Stromal cell of bone marrow (primary cell): ENCODE data around the gene SLC6A13.
"Not testable (repeated sequence)": the region's sequence is repeated elsewhere in the genome, so short reads cannot be mapped to it uniquely, and the experiment has no call there.

ENCODE experiments used
- DNase-seq: peaks from one replicate; pipeline ENCODE4 v3.0.0-alpha.2; 2012; ENCODE audit warnings: low read depth

Gene SLC6A13

DNA sequence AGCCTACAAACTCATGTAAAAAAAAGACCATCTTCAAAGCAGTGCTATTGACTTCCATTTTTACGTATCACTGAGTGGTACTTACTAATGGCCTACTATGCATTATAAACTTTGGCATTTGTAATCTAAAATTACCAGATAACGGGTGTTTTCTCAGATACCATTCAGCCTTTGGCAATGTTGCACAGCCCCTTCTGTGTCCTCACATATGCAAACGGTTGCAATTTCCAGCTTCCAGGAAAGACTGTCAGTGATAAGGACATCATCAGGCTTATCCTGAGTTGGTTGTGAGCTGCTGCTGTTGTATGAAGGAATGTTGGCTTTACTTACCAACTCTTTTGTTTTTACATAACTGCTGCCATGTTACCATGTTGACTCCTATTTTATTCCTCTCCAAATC is 1.6 kb upstream of the SLC6A13 start:
- DNase-seq, result no peak

DNA sequence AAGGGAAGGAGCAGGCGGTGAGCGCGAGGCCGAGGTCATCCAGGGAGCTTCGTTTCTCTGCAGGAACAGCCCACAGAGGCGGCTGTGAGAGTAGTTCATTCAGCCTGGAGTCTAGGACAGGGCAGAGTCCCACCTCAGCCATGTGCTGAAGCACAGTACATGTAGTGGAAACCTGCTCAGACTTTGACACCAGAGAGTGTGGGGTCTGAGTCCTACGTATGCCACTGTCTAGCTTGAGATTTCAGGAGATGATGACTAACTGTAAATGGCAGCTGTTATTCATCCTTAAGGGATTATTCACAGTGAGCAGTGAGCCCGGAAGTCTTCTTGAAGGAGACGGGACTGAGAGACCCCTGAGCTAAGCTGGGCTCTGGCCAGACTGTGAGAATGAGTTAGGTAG is 938 bp upstream of the SLC6A13 start:
- no peak for DNase-seq

DNA sequence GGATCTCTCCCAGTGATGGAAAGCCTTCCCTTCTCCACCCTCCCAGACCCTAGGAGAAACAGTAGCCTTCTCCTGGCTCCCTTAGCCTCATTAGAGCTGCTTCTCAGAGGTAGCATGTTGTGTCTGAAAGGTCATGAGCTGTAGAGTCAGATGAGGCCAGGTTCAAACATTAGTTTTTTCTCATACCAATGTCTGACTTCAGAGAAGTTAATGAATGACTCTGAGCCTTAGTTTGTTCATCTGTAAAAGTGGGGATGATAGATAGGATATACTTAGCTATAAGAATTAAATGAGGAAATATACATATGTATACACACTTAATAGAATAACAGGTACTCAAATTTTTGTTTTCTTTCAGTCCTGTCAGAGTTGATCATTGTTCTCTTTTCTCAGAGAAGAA is 523 bp downstream of the SLC6A13 start:
- no peak for DNase-seq

DNA sequence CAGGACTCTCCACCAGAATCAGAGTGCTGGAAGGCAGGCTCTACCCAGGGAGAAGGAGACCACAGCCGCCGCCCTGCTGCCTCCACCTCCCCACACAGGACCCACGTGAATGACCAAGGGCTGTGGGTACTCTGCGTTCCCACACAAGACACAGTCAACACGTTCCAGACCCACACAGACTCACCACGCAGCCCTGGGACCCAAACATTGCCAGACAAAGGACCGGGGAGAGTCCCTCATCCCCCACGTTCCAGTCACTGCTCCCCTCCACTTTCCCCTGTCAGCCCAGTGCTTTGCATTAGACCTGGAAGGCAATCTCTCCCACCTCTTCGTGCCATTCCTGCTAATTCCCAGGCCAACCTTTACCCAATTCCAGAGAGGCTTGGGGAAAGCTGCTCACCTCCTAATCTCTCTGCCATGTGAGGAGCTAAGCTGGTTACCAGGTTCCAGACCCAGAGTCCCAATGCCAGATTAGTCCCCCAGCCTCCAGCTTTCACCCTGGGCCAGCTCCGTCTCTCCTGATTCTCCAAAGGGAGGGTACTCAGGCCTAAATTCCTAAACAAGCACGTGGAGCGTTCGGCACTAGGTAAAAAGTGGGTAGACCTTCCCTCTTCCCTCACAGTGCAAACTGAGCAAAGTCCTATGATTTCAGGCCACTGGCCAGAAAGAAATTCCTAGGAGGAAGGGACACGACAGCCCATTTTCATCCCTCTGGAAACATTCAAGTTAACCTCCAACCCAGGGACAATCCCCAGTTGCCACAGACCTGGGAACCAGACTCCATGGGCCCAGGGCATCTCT is 4.9 kb downstream of the SLC6A13 start:
- DNase-seq, result no peak

DNA sequence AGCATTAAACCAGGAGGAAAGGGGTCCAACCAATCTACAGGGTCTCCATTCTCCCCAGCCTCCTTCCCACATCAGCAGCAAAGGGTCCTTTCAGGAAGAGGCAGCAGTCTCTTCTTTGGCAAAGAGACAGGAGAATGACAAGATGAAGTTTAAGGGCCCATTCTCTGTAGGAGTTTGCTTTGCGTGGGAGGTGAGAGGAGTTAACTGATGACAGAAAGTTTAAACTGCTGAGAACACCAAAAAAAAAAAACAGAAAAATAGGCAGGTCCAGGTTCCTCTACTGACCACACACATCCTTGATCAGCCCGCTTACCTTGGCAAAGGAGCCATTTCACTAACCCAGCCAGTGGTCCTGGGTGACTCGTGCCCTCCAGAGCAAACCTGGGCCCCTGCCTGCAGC is 5.7 kb downstream of the SLC6A13 start:
- DNase-seq, result no peak

DNA sequence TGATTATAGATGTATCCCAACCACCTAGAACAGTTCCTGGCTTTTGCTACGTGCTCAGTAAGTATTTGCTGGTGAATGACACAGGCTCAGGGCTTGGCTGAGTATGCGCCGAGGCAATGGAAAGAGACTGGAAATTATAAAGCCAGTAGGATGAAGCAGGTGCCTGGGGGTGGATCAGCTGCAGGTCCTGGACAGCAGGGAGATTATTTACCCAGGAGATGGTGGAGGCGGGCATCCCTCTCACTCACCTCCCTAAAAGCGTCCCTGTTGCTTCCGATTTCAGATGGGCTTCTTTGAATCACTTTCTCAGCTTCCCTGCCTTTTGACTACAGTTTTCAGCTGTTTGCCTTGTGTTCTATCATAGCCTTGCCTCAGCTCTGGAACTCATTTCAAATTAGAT is 6.4 kb downstream of the SLC6A13 start:
- no peak for DNase-seq

DNA sequence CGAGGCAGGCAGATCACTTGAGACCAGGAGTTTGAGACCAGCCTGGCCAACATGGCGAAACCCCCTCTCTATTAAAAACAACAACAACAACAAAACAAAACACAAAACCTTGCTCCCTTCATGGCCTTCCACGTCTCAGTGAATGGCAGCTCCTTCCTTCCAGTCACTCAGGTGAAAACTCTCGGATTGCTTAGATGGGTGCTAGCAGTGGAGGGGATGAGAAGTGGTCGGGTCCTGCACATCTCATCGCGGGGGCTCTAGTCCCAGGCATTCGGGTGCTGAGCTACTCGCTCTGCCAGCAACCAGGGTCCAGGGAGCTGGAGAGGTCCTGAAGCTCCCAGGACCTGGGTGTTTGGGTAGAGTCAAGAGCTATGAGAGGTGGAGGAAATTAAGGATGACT is 7.7 kb downstream of the SLC6A13 start:
- no peak for DNase-seq

DNA sequence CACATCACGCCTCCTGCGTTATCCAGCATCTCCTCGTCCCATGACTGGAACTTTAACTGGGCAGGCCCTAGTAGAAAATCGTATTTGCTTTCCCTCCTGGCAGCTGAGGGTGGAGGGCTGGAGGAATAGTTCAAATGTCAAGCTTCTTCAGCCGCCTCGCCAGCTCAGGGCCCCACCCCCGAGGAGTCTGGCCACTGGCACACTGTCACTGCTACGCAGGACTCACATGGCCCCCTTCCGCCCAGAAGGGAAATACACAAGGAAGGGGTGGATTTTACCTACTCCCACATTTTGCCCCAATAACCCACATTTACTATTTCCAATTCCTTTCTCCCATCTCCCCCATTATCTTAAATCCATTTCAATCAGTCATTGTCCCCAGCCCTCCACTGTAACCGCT is 8.6 kb downstream of the SLC6A13 start:
- DNase-seq, result no peak

DNA sequence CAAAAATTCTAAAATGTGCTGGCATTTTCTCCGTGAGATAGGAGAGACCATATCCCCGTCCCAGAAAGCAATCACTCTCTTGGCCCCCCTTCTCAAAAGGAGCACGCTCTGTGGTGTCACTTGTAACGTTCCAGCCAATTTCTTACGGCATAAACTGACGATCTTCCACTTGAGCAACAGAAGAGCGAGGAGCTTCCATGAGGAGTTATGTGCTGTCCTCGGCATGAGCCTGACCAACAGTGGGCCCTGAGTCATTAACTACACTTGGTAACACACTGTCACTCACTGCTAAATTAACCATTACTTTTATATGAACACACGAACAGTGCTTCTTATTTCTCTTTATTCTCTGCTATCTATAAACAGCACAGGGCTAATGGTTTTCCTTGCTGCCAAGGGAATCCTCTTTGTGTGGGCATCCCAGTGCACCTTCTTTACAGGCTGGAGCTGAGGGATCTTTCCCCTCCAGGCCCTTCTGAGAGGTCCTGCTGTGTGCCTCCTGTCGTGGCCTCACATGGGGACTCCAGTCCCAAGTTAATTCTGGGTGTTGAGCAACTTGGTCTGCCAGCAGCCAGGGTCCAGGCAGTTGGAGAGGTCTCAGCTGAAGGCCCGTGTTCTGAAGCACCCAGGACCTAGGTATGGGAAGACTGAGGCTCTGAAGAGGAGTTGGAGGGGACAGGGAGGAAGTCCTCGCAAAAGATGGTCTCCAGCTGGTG is 9.4 kb downstream of the SLC6A13 start:
- DNase-seq, result no peak

DNA sequence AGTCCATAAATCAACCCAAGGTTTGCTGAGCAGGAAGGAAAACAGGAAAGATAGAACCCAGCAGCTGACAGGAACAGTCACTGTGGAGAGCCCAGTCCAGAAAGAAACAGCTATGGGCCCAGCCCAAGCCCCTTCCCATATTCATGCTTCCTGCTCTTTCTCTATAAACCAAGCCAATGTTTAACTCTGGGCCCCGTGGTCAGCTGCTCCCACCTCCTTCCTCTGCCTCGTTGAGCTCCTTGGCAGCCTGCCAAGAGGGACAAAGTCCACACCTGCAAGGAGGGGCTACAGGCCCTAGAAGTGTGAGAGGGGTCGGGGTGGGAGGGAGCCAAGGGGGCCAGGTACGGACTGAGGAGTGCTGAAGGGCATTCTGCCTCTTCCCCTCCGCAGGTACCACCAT is 10.0 kb downstream of the SLC6A13 start:
- no peak for DNase-seq

DNA sequence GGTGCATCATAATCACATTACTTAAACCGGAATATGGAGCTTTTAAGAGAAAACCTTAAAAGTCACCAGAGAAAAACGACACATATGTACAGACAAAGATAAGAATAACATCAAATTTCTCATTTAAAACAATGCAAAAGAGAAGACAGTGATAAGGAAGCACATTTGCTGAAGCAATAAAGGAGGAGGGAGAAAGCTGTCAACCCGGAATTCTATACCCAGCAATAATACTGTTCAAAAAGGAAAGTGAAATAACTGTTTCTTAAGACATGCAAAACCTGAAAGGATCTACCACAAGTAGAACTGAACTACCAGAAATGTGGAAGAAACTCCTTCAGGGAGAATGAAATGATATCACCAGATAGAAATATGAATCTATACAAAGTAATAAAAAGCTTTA is 15.4 kb downstream of the SLC6A13 start:
- DNase-seq, result no peak

DNA sequence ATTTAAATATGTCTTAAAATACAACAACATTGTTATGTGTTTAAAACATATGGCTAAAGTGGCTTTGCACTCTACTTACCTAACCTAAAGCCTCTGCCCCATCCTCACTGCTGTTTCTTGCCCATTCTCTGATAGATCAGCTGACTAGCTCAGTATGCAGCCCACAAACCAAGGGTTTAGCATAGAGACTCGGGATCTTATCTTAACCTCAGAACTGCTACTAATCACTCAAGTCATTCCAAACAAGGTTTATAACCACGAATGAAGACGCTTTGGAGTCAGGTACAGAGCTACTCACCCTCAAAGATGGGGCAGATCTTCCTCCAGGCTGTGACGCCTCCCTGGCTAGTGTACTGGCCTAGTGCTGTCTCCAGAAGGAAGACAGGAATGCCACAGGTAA is 19.3 kb downstream of the SLC6A13 start:
- DNase-seq, result no peak

DNA sequence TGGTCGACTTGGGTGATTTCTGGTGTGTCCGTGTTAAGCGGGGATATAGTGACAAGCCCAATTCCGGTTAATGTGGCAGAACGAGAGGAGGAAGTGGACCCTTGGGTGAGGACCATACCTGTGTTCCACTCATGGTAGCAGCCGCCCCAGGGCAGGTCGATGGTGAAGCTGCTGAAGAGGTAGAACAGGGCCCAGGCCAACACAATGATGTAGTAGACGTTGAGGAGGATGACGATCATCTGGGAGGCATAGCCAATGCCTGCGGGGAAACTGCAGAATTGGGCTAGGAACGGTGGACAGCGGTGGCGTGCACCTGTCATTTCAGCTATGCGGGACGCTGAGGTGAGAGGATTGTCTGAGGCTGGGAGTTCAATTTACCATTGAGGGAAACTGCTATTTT is 20.1 kb downstream of the SLC6A13 start:
- no peak for DNase-seq

DNA sequence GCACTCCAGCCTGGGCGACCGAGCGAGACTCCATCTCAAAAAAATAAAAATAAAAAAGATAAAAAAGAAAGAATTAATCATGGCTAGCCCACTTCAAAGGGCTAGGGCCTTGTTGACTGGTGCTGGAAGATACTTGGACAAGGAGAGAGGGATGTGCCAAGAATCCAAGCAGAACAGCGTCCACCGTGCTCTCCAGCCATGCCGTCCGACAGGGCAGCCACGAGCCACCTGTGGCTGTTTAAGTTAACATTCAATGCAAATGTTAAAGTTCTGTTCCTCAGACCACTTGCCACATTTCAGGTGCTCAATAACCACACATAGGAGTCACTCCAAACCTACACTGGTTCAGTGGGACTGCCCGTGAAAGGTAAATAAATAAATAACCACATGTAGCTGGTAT is 21.4 kb downstream of the SLC6A13 start:
- DNase-seq, result no peak

DNA sequence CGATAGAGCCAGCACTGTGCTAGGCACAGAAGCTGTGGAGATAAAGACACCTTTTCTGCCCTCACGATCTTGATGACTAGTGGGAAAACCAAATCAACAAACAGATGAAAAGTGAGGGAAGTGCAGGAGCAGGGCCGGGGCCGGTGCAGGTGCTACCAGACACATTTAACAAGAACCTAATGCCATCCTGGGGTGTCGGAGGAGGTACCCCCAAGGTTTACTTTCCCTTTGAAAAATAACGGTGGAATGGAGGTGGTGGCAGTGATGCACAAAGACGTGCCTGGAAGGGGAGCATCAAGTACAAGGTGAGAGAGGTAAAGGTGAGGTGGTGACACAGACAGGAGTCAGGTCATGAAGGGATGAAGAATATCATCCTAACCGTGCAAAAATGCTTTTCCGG is 22.1 kb downstream of the SLC6A13 start:
- no peak for DNase-seq

DNA sequence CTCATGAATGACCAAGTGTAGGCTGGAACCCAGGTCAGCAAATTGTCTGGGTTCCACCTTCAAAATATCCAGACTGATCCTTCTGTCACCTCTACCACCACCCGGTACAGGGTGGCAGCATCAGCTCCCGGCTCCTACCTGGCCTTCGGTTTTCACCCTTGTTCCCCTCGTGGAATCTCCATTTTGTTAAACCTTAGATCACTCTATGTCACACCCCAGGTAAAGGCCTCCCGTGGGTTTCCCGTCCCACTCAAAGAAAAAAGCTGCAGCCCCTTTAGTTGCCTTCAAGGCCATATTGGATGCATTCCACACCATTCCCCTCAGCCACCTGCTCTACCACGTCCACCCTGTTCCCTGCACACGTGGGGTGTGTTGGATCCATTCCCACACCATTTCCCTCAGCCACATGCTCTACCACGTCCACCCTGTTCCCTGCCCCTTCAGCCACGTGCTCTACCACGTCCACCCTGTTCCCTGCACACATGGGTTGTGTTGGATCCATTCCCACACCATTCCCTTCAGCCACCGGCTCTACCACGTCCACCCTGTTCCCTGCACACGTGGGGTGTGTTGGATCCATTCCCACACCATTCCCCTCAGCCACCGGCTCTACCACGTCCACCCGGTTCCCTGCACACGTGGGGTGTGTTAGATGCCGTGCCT is 23.8 kb downstream of the SLC6A13 start:
- DNase-seq, result no peak

DNA sequence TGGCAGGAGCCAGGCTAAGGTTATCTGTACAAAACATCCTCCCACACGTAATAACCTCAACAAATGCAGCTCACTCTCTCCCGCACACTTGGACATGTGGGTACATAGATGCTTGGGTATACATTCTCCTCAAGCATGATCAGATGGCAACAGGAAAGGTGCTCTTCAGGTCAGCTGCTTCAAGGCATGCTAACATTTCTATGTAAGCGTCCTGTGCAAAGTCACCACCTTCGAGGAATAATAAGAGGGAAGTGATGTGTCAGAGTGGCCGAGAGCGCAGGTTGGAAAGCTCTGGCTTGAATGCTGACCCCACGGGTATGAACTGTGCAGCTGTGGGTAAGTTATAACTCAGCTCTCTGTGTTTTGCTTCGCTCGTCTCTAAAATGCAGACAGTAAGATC is 24.5 kb downstream of the SLC6A13 start:
- DNase-seq, result no peak

DNA sequence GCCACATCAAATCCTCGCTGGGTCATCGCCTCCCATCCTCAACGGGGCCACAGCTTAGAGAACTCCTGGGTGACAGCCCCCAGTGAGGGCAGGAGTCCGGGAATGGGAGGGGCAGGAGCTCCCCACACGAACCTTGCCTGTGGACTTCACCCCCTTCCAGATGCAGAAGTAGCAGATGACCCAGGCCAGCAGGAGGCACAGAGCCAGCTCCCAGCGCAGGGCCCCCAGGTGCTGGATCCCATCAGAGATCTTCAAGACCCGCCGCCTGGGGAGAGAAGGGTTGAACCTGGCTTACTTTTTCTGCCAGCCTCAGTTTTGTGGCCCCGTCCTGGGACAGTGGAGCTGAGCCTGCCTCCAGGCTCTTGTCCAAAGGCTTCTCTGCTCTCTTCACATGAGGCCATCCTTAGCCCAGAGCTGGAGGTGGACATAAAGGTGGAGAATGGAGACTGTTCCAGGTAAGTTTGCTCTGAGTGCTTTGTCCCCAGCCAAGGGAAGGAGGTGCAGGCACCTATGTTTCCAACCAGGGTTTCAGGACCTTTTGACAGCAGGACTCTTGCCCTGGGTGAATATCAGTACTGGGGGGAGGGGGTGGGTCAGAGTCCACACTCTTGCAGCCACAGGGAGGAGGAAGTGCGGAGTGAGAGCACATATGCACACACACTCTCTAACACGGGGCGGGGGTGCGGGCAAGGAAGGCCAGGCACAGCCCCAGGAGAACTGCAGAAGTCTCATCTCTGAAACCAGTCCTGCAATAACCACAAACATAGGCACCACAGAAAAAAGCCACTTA is 25.4 kb downstream of the SLC6A13 start:
- DNase-seq, result no peak

DNA sequence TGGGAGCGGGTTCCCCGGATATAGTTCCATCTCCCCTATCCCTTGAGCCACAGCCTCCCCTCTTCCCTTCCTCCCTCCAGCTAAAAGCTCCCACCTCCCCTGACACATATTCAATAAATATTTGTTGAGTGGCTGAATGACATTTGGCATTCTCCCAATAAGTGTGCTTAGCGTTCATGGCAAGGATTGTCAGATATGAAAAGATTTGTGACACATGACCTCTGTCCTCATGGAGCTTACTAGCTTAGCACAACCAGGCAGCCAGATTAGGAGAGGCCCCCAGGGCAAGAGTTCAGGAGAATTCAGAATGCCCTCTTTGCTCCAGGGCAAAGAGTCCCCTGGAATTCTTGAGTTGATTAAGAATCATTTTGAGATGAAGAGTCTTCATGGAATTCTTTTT is 26.2 kb downstream of the SLC6A13 start:
- no peak for DNase-seq

DNA sequence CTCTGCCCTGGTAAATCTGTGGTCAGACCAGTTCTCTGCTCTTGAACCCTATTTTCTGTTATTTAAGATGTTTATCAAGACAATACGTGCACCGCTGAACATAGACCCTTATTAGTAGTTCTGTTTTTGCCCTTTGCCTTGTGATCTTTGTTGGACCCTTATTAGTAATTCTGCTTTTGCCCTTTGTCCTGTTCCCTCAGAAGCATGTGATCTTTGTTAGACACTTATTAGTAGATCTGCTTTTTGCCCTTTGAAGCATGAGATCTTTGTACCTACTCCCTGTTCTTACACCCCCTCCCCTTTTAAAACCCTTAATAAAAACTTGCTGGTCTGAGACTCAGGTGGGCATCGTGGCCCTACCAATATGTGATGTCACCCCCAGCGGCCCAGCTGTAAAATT is 26.7 kb downstream of the SLC6A13 start:
- DNase-seq, result not testable (repeated sequence)

DNA sequence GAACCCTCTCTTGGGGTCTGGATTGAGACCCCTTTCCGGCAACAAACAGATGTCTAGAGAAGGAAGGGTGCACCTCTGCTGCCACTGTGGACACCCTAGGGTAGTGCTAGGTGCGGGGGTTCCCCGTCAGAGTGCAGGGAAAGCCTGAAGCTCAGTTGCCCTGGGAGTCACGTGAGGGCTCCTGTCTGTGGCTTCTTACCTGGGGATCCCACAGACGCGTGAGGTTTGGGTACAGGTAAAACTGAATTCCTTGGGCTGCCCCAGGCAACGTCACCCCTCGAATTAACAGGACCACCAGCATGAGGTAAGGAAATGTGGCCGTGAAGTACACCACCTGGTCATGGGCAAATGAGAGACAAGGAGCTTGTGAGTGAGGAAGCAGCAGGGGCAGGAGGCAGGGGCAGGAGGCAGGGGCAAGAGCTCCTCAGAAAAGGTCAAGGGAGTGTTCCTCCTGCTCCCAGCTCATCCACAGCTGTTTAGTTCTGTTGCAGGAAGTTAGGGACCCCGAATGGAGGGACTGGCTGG is 27.7 kb downstream of the SLC6A13 start:
- no peak for DNase-seq

DNA sequence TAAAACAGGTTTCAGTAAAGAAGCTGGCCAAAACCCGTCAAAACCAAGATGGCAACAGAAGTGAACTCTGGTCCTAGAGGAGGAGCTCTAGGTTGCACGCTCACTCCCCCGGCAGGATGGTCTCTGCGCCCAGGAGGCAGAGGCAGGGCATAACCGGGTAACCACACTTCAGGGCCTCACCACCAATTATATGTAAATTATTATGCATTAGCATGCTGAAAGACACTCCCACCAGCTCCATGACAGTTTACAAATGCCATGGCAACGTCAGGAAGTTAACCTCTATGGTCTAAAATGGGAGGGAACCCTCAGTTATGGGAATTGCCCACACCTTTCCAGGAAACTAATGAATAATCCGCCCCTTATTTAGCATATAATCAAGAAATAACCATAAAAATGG is 28.6 kb downstream of the SLC6A13 start:
- no peak for DNase-seq
